H9 (cell line): Measurements from ENCODE around the gene UBQLN4. TPM values are rescaled to one million over a fixed set of nuclear protein-coding genes. Genes with fewer than 3 reads are reported as not detected.

Experiments used
- DNase-seq: peaks from one replicate; pipeline ENCODE4 v3.0.0-alpha.2; 2017
- H2AFZ ChIP-seq: one replicate; pipeline ENCODE4 v1.6.1; 2013; ENCODE audit warnings: mild to moderate bottlenecking, low read length, control low read depth, moderate library complexity
- H2AK5ac ChIP-seq: 2 replicates; pipeline ENCODE4 v1.6.1; 2013; ENCODE audit warnings: low read length, control low read depth, mixed read lengths; ENCODE audit not compliant: insufficient read length
- H2BK120ac ChIP-seq: one replicate; pipeline ENCODE4 v1.6.1; 2013; ENCODE audit warnings: low read depth, mild to moderate bottlenecking, low read length, control low read depth, inconsistent platforms; ENCODE audit not compliant: poor library complexity, severe bottlenecking
- H2BK12ac ChIP-seq: 2 replicates; pipeline ENCODE4 v1.6.1; 2013; ENCODE audit warnings: low read length, control low read depth, mixed read lengths, low read depth; ENCODE audit not compliant: insufficient read length
- H2BK15ac ChIP-seq: 2 replicates; pipeline ENCODE4 v1.6.1; 2013; ENCODE audit warnings: low read depth, low read length, control low read depth
- H2BK20ac ChIP-seq: one replicate; pipeline ENCODE4 v1.6.1; 2013; ENCODE audit warnings: low read depth, mild to moderate bottlenecking, low read length, control low read depth, inconsistent platforms; ENCODE audit not compliant: poor library complexity, severe bottlenecking
- H2BK5ac ChIP-seq: 2 replicates; pipeline ENCODE4 v1.6.1; 2013; ENCODE audit warnings: low read length, control low read depth, mixed read lengths; ENCODE audit not compliant: insufficient read length
- H3K14ac ChIP-seq: 2 replicates; pipeline ENCODE4 v1.6.1; 2013; ENCODE audit warnings: low read length, control low read depth; ENCODE audit not compliant: insufficient read depth
- H3K18ac ChIP-seq: 2 replicates; pipeline ENCODE4 v1.6.1; 2013; ENCODE audit warnings: low read depth, mild to moderate bottlenecking, mixed read lengths, low read length, control low read depth; ENCODE audit not compliant: insufficient read length
- H3K23ac ChIP-seq: 2 replicates; pipeline ENCODE4 v1.6.1; 2013; ENCODE audit warnings: low read length, control low read depth, mixed read lengths, low read depth; ENCODE audit not compliant: insufficient read length
- H3K23me2 ChIP-seq: 2 replicates; pipeline ENCODE4 v1.6.1; 2013; ENCODE audit warnings: low read depth, mild to moderate bottlenecking, mixed read lengths, low read length, control low read depth; ENCODE audit not compliant: insufficient read length, poor library complexity, severe bottlenecking
- H3K27ac ChIP-seq: 2 replicates; pipeline ENCODE4 v1.5.1; 2013; ENCODE audit warnings: low read length, control low read depth, mixed read lengths, low read depth; ENCODE audit not compliant: insufficient read length
- H3K27me3 ChIP-seq: 2 replicates; pipeline ENCODE4 v1.6.1; 2013; ENCODE audit warnings: low read length, control low read depth, inconsistent platforms; ENCODE audit not compliant: insufficient read depth
- H3K4ac ChIP-seq: 2 replicates; pipeline ENCODE4 v1.6.1; 2013; ENCODE audit warnings: low read depth, mild to moderate bottlenecking, control low read depth, inconsistent platforms, low read length, moderate library complexity
- H3K4me1 ChIP-seq: 2 replicates; pipeline ENCODE4 v1.6.1; 2013; ENCODE audit warnings: low read length, control low read depth, inconsistent platforms; ENCODE audit not compliant: insufficient read depth
- H3K4me2 ChIP-seq: 2 replicates; pipeline ENCODE4 v1.6.1; 2013; ENCODE audit warnings: low read length, control low read depth, mixed read lengths; ENCODE audit not compliant: insufficient read length, insufficient read depth
- H3K56ac ChIP-seq: 2 replicates; pipeline ENCODE4 v1.6.1; 2013; ENCODE audit warnings: low read depth, mild to moderate bottlenecking, mixed read lengths, low read length, control low read depth; ENCODE audit not compliant: insufficient read length
- H3K79me1 ChIP-seq: 2 replicates; pipeline ENCODE4 v1.6.1; 2013; ENCODE audit warnings: low read depth, mild to moderate bottlenecking, moderate library complexity, low read length, control low read depth, inconsistent platforms; ENCODE audit not compliant: insufficient read depth, poor library complexity, severe bottlenecking
- H3K79me2 ChIP-seq: 2 replicates; pipeline ENCODE4 v1.6.1; 2013; ENCODE audit warnings: low read length, control low read depth, inconsistent platforms; ENCODE audit not compliant: insufficient read depth
- H3K9ac ChIP-seq: 2 replicates; pipeline ENCODE4 v1.6.1; 2013; ENCODE audit warnings: low read length, control low read depth, mixed read lengths; ENCODE audit not compliant: insufficient read length; ENCODE audit errors: extremely low read depth
- H3K9me3 ChIP-seq: one replicate; pipeline ENCODE4 v1.6.1; 2013; ENCODE audit warnings: low read depth, low read length, inconsistent platforms; ENCODE audit not compliant: control insufficient read depth
- H3T11ph ChIP-seq: one replicate; pipeline ENCODE4 v1.6.1; 2013; ENCODE audit warnings: mild to moderate bottlenecking, low read length, control low read depth, inconsistent platforms
- H4K20me1 ChIP-seq: one replicate; pipeline ENCODE4 v1.6.1; 2013; ENCODE audit not compliant: control insufficient read depth, insufficient read length, insufficient read depth
- H4K5ac ChIP-seq: 2 replicates; pipeline ENCODE4 v1.6.1; 2013; ENCODE audit warnings: low read depth, mild to moderate bottlenecking, mixed read lengths, low read length, control low read depth; ENCODE audit not compliant: insufficient read length
- H4K8ac ChIP-seq: replicated peaks from 2 replicates; pipeline ENCODE4 v1.6.1; 2013; ENCODE audit warnings: low read length, control low read depth, mixed read lengths, low read depth; ENCODE audit not compliant: insufficient read length
- H4K91ac ChIP-seq: 2 replicates; pipeline ENCODE4 v1.6.1; 2013; ENCODE audit warnings: low read depth, mild to moderate bottlenecking, moderate library complexity, mixed read lengths, low read length, control low read depth; ENCODE audit not compliant: insufficient read length
- H3K27ac Mint-ChIP-seq, 3 experiments: 2 replicates in 2 of 3; 3 replicates in 1 of 3; pipeline ENCODE4 v1.8.0; 2020 to 2021; ENCODE audit warnings: mixed read lengths in 3 of 3, mild to moderate bottlenecking in 1 of 3, moderate library complexity in 1 of 3
- H3K27me3 Mint-ChIP-seq: 2 replicates; pipeline ENCODE4 v1.8.0; 2021; ENCODE audit warnings: low read depth, mild to moderate bottlenecking, moderate library complexity, mixed read lengths
- H3K36me3 Mint-ChIP-seq, 3 experiments: 2 replicates in 2 of 3; 3 replicates in 1 of 3; pipeline ENCODE4 v1.8.0; 2020 to 2021; ENCODE audit warnings: low read depth in 3 of 3, mixed read lengths in 3 of 3; ENCODE audit not compliant: insufficient read depth in 1 of 3
- H3K4me1 Mint-ChIP-seq, 2 experiments: 2 replicates each; pipeline ENCODE4 v1.8.0; 2020; ENCODE audit warnings: mixed read lengths in 2 of 2
- H3K4me3 Mint-ChIP-seq, 2 experiments: 2 replicates in 1 of 2; 3 replicates in 1 of 2; pipeline ENCODE4 v1.8.0; 2020 to 2021; ENCODE audit warnings: mild to moderate bottlenecking in 2 of 2, mixed read lengths in 2 of 2, moderate library complexity in 1 of 2
- H3K9me3 Mint-ChIP-seq, 2 experiments: 2 replicates in 1 of 2; 3 replicates in 1 of 2; pipeline ENCODE4 v1.8.0; 2020; ENCODE audit warnings: mild to moderate bottlenecking in 2 of 2, mixed read lengths in 2 of 2, moderate library complexity in 1 of 2
- WGBS: extraction: QIAGEN DNeasy Blood & Tissue Kit; methylation state at CpG from one replicate; pipeline ENCODE4 v1.1.7; 2013; ENCODE audit warnings: missing lambda C conversion rate, low lambda C conversion rate, mixed read lengths; ENCODE audit not compliant: insufficient read length; ENCODE audit errors: extremely low coverage; 5-methylcytosine and 5-hydroxymethylcytosine counted together
- total RNA-seq: library from RNA; stranded (reverse); gene quantifications from 2 replicates; pipeline ENCODE4 v1.2.1, GENCODE V29; 2021
- TF ChIP-seq, protein P1 (sequence below): fragments of 200-600 bp; sonication (generic); conservative IDR thresholded peaks from 3 replicates; pipeline ENCODE4 v1.8.0; 2021; ENCODE audit warnings: antibody characterized with exemption, mild to moderate bottlenecking

The UBQLN4 gene
- total RNA-seq, 1 experiment from 2014 or later: 49.4 TPM

DNA sequence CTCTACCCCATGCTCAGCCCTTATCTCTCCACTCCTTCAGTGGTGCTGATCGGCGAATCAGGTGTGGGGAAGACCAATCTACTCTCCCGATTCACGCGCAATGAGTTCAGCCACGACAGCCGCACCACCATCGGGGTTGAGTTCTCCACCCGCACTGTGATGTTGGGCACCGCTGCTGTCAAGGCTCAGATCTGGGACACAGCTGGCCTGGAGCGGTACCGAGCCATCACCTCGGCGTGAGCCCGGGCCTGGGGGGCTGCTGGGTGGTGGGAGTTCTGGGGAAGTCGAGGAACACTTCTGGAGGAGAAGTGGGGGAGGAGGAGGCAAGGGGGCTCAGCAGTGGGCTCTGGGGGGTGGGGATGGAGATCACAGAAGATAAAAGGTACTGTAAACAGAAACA, 12.3 kb upstream of the UBQLN4 start:
- no peak overlapping the region for H4K5ac ChIP-seq
- H3K4me1 ChIP-seq: no peaks in the 10 kb centered on the region
- no peak overlapping the region for H3K9ac ChIP-seq
- H3K9me3 ChIP-seq: no peaks in the 10 kb centered on the region
- H3K79me1 ChIP-seq: no peaks in the 10 kb centered on the region
- H2AK5ac ChIP-seq: no peak overlapping the region
- Mint-ChIP-seq H3K9me3 (no peaks in the 10 kb centered on the region; a peak in 1 of 5 replicates), H3K27ac (peak overlapping the region in 1 of 3 experiments; percentile 34; a peak in 2 of 7 replicates), H3K27me3 (no peaks in the 10 kb centered on the region; the same call in none of the 2 replicates), H3K4me1 (peaks cover 42 to 59% of the 10 kb centered on the region in 2 experiments), H3K36me3 (peaks cover 4 to 27% (median 23%) of the 10 kb centered on the region in 3 experiments; a peak in 6 of 7 replicates), H3K4me3 (no peak overlapping the region; a peak in 2 of 5 replicates)
- H4K20me1 ChIP-seq: no peaks in the 10 kb centered on the region
- no peak overlapping the region; the same call in 1 of the 2 replicates for H3K14ac ChIP-seq
- no CpG with 5 or more reads among the region's 16 CpGs for WGBS
- no peak overlapping the region for H2AFZ ChIP-seq
- H3K27me3 ChIP-seq: no peaks in the 10 kb centered on the region
- no peak overlapping the region for H2BK120ac ChIP-seq
- H3K27ac ChIP-seq: no peak overlapping the region
- H3K56ac ChIP-seq: no peak overlapping the region
- no peak overlapping the region for H3K4me2 ChIP-seq
- H2BK5ac ChIP-seq: no peak overlapping the region
- peaks cover 4% of the 10 kb centered on the region for H3K23me2 ChIP-seq
- H2BK20ac ChIP-seq: no peak overlapping the region
- H3T11ph ChIP-seq: no peak overlapping the region
- DNase-seq: no peak
- H3K18ac ChIP-seq: no peak overlapping the region
- no peak overlapping the region for H2BK12ac ChIP-seq
- no peak overlapping the region for H2BK15ac ChIP-seq
- H3K4ac ChIP-seq: no peak overlapping the region
- H3K23ac ChIP-seq: no peak overlapping the region
- TF ChIP-seq, protein P1, sequence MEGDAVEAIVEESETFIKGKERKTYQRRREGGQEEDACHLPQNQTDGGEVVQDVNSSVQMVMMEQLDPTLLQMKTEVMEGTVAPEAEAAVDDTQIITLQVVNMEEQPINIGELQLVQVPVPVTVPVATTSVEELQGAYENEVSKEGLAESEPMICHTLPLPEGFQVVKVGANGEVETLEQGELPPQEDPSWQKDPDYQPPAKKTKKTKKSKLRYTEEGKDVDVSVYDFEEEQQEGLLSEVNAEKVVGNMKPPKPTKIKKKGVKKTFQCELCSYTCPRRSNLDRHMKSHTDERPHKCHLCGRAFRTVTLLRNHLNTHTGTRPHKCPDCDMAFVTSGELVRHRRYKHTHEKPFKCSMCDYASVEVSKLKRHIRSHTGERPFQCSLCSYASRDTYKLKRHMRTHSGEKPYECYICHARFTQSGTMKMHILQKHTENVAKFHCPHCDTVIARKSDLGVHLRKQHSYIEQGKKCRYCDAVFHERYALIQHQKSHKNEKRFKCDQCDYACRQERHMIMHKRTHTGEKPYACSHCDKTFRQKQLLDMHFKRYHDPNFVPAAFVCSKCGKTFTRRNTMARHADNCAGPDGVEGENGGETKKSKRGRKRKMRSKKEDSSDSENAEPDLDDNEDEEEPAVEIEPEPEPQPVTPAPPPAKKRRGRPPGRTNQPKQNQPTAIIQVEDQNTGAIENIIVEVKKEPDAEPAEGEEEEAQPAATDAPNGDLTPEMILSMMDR: no peak
- no peaks in the 10 kb centered on the region for H3K79me2 ChIP-seq
- no peak overlapping the region for H4K8ac ChIP-seq
- H4K91ac ChIP-seq: no peak overlapping the region
